ENCODE results near the gene TAS2R7.

The TAS2R7 gene

DNA sequence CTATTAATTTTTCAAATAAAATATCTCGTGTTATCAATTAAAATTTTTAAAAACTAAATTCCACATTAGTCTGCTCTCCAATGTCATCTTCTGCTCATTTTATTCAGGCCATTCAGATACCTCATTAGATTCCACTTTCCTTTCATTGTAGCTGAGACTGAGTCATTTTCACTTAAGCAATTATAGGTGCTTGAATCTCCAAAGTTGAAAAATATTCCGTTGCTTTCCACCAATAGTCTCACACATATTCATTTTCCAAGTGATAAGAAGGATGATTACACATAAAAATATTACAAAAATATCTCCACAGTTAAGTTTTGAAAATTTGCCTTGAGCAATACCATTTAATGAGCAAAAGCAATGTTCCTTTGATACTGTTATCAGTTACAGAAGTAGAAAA, 42.8 kb downstream of the TAS2R7 start (continued):
- no peak for TF ChIP-seq REPIN1 (tag by site-specific recombination; IDR thresholded peaks at IDR 0.05; ENCODE audit: low read depth)
- TF ChIP-seq ZNF768 (tag by site-specific recombination; IDR thresholded peaks at IDR 0.05) = no peak

- H3K4me1 ChIP-seq (ENCODE audit: control insufficient read depth, insufficient read depth, low read length) = no peaks in the 10 kb centered on the region
- ChIA-PET POLR2A (no interaction called here), CTCF (no interaction called here)
- H3K27ac ChIP-seq (ENCODE audit: extremely low read depth, low read depth, low read length) = no peak overlapping the region
- no peaks in the 10 kb centered on the region for H3K9me3 ChIP-seq (ENCODE audit: control insufficient read depth, insufficient read depth, low read depth, low read length)
- no peak overlapping the region for H3K4me3 ChIP-seq (ENCODE audit: low read depth, low read length)
- TF ChIP-seq BCL11B (tag by site-specific recombination; IDR thresholded peaks at IDR 0.05; ENCODE audit: low read depth) (no peak), ZNF707 (tag by site-specific recombination; IDR thresholded peaks at IDR 0.05) (peak; percentile 96)
- no peaks in the 10 kb centered on the region for H3K36me3 ChIP-seq (ENCODE audit: control insufficient read depth in 2 of 2, insufficient read depth in 1 of 2, low read length in 2 of 2)
These were observed 46.2 kb downstream of the TAS2R7 start for GRCh38 chr12:10756194-10756593.

GRCh38 chr12:10753059-10753458, 49.4 kb downstream of the TAS2R7 start:
- ChIA-PET CTCF (interaction anchor here (0.5 kb wide), 1 partner anchor 206 kb away, joined by 5 read pairs; no protein-coding TSS in a partner anchor), POLR2A (no interaction called here)
- no peak overlapping the region for H3K27ac ChIP-seq (ENCODE audit: extremely low read depth, low read depth, low read length)
- TF ChIP-seq EGR2 (tag by site-specific recombination; IDR thresholded peaks at IDR 0.05; ENCODE audit: low read depth) = peak; percentile 56; the same call in 1 of the 2 replicates
- TF ChIP-seq ZFHX2 (tag by site-specific recombination; conservative IDR thresholded peaks at IDR 0.05) = peak; percentile 73
- no peak for TF ChIP-seq BCL11A (tag by site-specific recombination; IDR thresholded peaks at IDR 0.05; ENCODE audit: low read depth)
- no peaks in the 10 kb centered on the region; the same call in 1 of the 2 replicates for H3K9me3 ChIP-seq (ENCODE audit: control insufficient read depth, insufficient read depth, low read depth, low read length)
- no peaks in the 10 kb centered on the region for H3K4me1 ChIP-seq (ENCODE audit: control insufficient read depth, insufficient read depth, low read length)
- no peaks in the 10 kb centered on the region for H3K36me3 ChIP-seq (ENCODE audit: control insufficient read depth in 2 of 2, insufficient read depth in 1 of 2, low read length in 2 of 2)
- H3K4me3 ChIP-seq (ENCODE audit: low read depth, low read length) = no peak overlapping the region
